CD14-positive monocyte (primary cell): ENCODE results near the gene NXPH2. TPM values are rescaled to one million over a fixed set of nuclear protein-coding genes. Genes with fewer than 3 reads are reported as not detected.

ENCODE experiments used
- DNase-seq, 3 donors: peaks; one replicate each; pipeline ENCODE4 v3.0.0-alpha.2; 2011 to 2022
- H2AFZ ChIP-seq: 2 replicates; pipeline ENCODE4 v1.6.0; 2012; ENCODE audit warnings: mild to moderate bottlenecking, low read depth, low read length, inconsistent platforms; ENCODE audit not compliant: insufficient read depth, poor library complexity, severe bottlenecking
- H3K27ac ChIP-seq, 2 donors: 1 replicate in 1 of 2; 2 replicates in 1 of 2; pipeline ENCODE4 v1.5.1; 2012 to 2013; ENCODE audit warnings: low read length in 2 of 2, control low read depth in 1 of 2, inconsistent platforms in 1 of 2, low read depth in 1 of 2, mild to moderate bottlenecking in 1 of 2
- H3K27me3 ChIP-seq, 2 donors: one replicate each; pipeline versions ENCODE4 v1.6.0 to v1.6.1; 2011 to 2013; ENCODE audit warnings: low read length in 2 of 2; ENCODE audit not compliant: control insufficient read depth in 2 of 2, insufficient read depth in 2 of 2
- H3K36me3 ChIP-seq, 2 donors: replicated peaks in 1 of 2; 1 replicate in 1 of 2; 2 replicates in 1 of 2; pipeline versions ENCODE4 v1.5.1 to v1.6.1; 2012 to 2013; ENCODE audit warnings: low read length in 2 of 2, control low read depth in 1 of 2, inconsistent platforms in 1 of 2, mild to moderate bottlenecking in 1 of 2; ENCODE audit not compliant: insufficient read depth in 2 of 2, control insufficient read depth in 1 of 2
- H3K4me1 ChIP-seq, 2 donors: 1 replicate in 1 of 2; 2 replicates in 1 of 2; pipeline versions ENCODE4 v1.5.1 to v1.6.1; 2012 to 2013; ENCODE audit warnings: low read length in 2 of 2, control low read depth in 1 of 2, inconsistent platforms in 1 of 2, mild to moderate bottlenecking in 1 of 2, moderate library complexity in 1 of 2; ENCODE audit not compliant: insufficient read depth in 2 of 2, control insufficient read depth in 1 of 2
- H3K4me2 ChIP-seq: replicated peaks from 2 replicates; pipeline ENCODE3; 2012; ENCODE audit warnings: low read length, moderate library complexity, mild to moderate bottlenecking; ENCODE audit not compliant: poor library complexity, severe bottlenecking; ENCODE audit errors: extremely low read depth
- H3K4me3 ChIP-seq, 3 experiments: fragments of 200-600 bp in 1 of 3; sonication (generic) in 1 of 3; replicated peaks in 1 of 3; 1 replicate in 2 of 3; 2 replicates in 1 of 3; pipeline ENCODE4 v1.5.1; 2011 to 2013; ENCODE audit warnings: low read length in 3 of 3, mild to moderate bottlenecking in 3 of 3, control low read depth in 2 of 3, low read depth in 2 of 3, inconsistent platforms in 1 of 3, moderate library complexity in 1 of 3
- H3K79me2 ChIP-seq: 2 replicates; pipeline ENCODE4 v1.6.0; 2012; ENCODE audit warnings: mild to moderate bottlenecking, control low read depth, inconsistent platforms, low read length, moderate library complexity; ENCODE audit not compliant: insufficient read depth
- H3K9ac ChIP-seq: 2 replicates; pipeline ENCODE4 v1.6.0; 2017; ENCODE audit warnings: low read length, mild to moderate bottlenecking; ENCODE audit not compliant: insufficient read depth, poor library complexity, severe bottlenecking
- H3K9me3 ChIP-seq, 2 donors: replicated peaks in 1 of 2; 1 replicate in 1 of 2; 2 replicates in 1 of 2; pipeline versions ENCODE4 v1.5.1 to v1.6.1; 2012 to 2013; ENCODE audit warnings: low read length in 2 of 2, control low read depth in 1 of 2; ENCODE audit not compliant: control insufficient read depth in 1 of 2, insufficient read depth in 1 of 2
- H4K20me1 ChIP-seq: 2 replicates; pipeline ENCODE4 v1.6.0; 2012; ENCODE audit warnings: mild to moderate bottlenecking, low read length, control low read depth, moderate library complexity; ENCODE audit not compliant: insufficient read depth
- H3K27ac Mint-ChIP-seq, 7 donors: one replicate each; pipeline ENCODE4 v1.8.0; 2020; ENCODE audit warnings: mild to moderate bottlenecking in 7 of 7, mixed read lengths in 7 of 7, moderate library complexity in 6 of 7, inconsistent platforms in 2 of 7
- H3K27me3 Mint-ChIP-seq, 3 donors: one replicate each; pipeline ENCODE4 v1.8.0; 2021 to 2022; ENCODE audit warnings: low read depth in 3 of 3, mild to moderate bottlenecking in 3 of 3, mixed read lengths in 3 of 3, moderate library complexity in 3 of 3, inconsistent platforms in 1 of 3
- H3K36me3 Mint-ChIP-seq, 2 donors: one replicate each; pipeline ENCODE4 v1.8.0; 2020; ENCODE audit warnings: mixed read lengths in 2 of 2, inconsistent platforms in 1 of 2, mild to moderate bottlenecking in 1 of 2
- H3K4me1 Mint-ChIP-seq: one replicate; pipeline ENCODE4 v1.8.0; 2020; ENCODE audit warnings: mild to moderate bottlenecking, mixed read lengths
- H3K4me3 Mint-ChIP-seq, 2 donors: one replicate each; pipeline ENCODE4 v1.8.0; 2020; ENCODE audit warnings: mild to moderate bottlenecking in 2 of 2, mixed read lengths in 2 of 2, moderate library complexity in 1 of 2
- H3K9me3 Mint-ChIP-seq, 7 donors: one replicate each; pipeline ENCODE4 v1.8.0; 2020 to 2022; ENCODE audit warnings: mixed read lengths in 7 of 7, mild to moderate bottlenecking in 6 of 7, moderate library complexity in 6 of 7, inconsistent platforms in 2 of 7
- CTCF ChIP-seq: fragments of 200-600 bp; IDR thresholded peaks from one replicate; pipeline ENCODE4 v1.8.0; 2022; ENCODE audit warnings: antibody characterized with exemption, mild to moderate bottlenecking
- WGBS: methylation state at CpG from one replicate; pipeline ENCODE4 v1.1.5; 2013; ENCODE audit warnings: missing lambda C conversion rate; ENCODE audit not compliant: insufficient coverage; 5-methylcytosine and 5-hydroxymethylcytosine counted together
- intact Hi-C, 2 donors: fragments of 100-400 bp; cut with micrococcal nuclease; formaldehyde crosslinking; loops; one replicate each; pipeline versions ENCODE4 v1.15.0 to v1.15.1; 2023
- polyA plus RNA-seq, 3 donors: library from polyadenylated mRNA; depleted of rRNA in 1 of 3; unstranded in 2 of 3; stranded (reverse) in 1 of 3; fragments of 300-500 nt in 2 of 3; fragments of >200 nt in 1 of 3; fragmentation: Illumina TruSeq in 2 of 3; gene quantifications; 1 replicate in 2 of 3; 2 replicates in 1 of 3; pipeline ENCODE4 v1.2.3, GENCODE V29; 2012 to 2021

The NXPH2 gene
- polyA plus RNA-seq, 3 donors, result not detected

DNA sequence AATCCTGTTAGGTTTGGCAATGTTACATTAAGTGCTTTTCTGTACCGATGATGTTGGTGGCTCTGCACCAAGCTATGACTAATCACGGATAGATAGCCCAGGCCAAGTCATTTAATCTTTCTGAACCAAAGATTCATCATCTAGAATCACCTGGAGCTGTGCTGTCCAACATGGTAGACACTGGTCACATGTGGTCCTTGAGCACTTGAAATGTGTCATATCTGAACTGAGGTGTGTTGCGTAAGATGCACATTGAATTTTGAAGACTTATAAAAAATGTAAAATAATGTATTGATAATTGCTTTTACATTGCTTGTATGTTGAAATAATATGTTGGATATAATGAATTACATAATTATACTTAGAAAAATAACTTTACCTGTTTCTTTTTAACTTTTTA is 39.8 kb upstream of the NXPH2 start:
- no peak for DNase-seq
- Histone ChIP-seq H3K4me3 (no peak overlapping the region), H3K4me1 (peaks cover 5 to 6% of the 10 kb centered on the region in 2 donors), H3K4me2 (no peak overlapping the region), H3K9ac (no peak overlapping the region), H3K79me2 (no peaks in the 10 kb centered on the region), H2AFZ (no peak overlapping the region), H3K36me3 (no peaks in the 10 kb centered on the region), H3K9me3 (no peaks in the 10 kb centered on the region), H3K27me3 (no peaks in the 10 kb centered on the region), H4K20me1 (no peaks in the 10 kb centered on the region), H3K27ac (no peak overlapping the region)
- H3K4me1 Mint-ChIP-seq, result peaks cover 7% of the 10 kb centered on the region
- H3K9me3 Mint-ChIP-seq, result no peaks in the 10 kb centered on the region
- H3K27ac Mint-ChIP-seq, result no peak overlapping the region
- peaks cover 0 to 1% of the 10 kb centered on the region in 2 donors for H3K36me3 Mint-ChIP-seq
- WGBS, result 80% methylated on average over 1 of the region's 3 CpGs
- intact Hi-C loops, result no loop called here
- no peak overlapping the region for H3K4me3 Mint-ChIP-seq
- H3K27me3 Mint-ChIP-seq, result no peaks in the 10 kb centered on the region
- TF ChIP-seq CTCF, result no peak

- H3K27me3 Mint-ChIP-seq, result no peaks in the 10 kb centered on the region
- no peaks in the 10 kb centered on the region for H3K36me3 ChIP-seq
- H3K27me3 ChIP-seq, result no peaks in the 10 kb centered on the region
- H3K4me1 ChIP-seq, result peaks cover 18 to 20% of the 10 kb centered on the region in 2 donors
- no peak for TF ChIP-seq CTCF
- no peaks in the 10 kb centered on the region for H3K9me3 Mint-ChIP-seq
- no peak overlapping the region for H3K27ac Mint-ChIP-seq
- no peak overlapping the region for H3K27ac ChIP-seq
- H3K4me1 Mint-ChIP-seq, result peaks cover 20% of the 10 kb centered on the region
- H3K9ac ChIP-seq, result no peak overlapping the region
- H3K4me3 Mint-ChIP-seq, result no peak overlapping the region
- H4K20me1 ChIP-seq, result no peaks in the 10 kb centered on the region
- peaks cover 0 to 1% of the 10 kb centered on the region in 2 donors for H3K36me3 Mint-ChIP-seq
- no peak for DNase-seq
- H3K79me2 ChIP-seq, result no peaks in the 10 kb centered on the region
- H2AFZ ChIP-seq, result no peak overlapping the region
- intact Hi-C loops, result no loop called here
- H3K4me3 ChIP-seq, result no peak overlapping the region
- no peaks in the 10 kb centered on the region for H3K9me3 ChIP-seq
- WGBS, result no CpG with 5 or more reads among the region's 1 CpG
- no peak overlapping the region for H3K4me2 ChIP-seq
Measured at GRCh38 chr2:138818556-138818955, 38.4 kb upstream of the NXPH2 start.
